Panc1 (cell line): ENCODE data around the gene PER3. TPM values are rescaled to one million over a fixed set of nuclear protein-coding genes. Genes with fewer than 3 reads are reported as not detected.

Experiments
- ATAC-seq: fragments of 200-7000 bp; cut with Tn5 transposase; 2 replicates; pipeline ENCODE4 v1.9.1; 2020; ENCODE audit warnings: mild to moderate bottlenecking, moderate library complexity
- BruUV-seq: library from RNA; stranded (reverse); fragments of 400-500 nt; replicated peaks from 2 replicates; lab custom pipeline; 2021; lab: Mats Ljungman, UMichigan
- CTCF ChIA-PET: fragments of 300-600 bp; sonication (Branson Sonifier 250); formaldehyde crosslinking; loops from one replicate; lab custom pipeline; 2022; ENCODE audit warnings: antibody characterized with exemption; lab: Charles Lee
- POLR2A ChIA-PET: fragments of 300-600 bp; sonication (Branson Sonifier 250); formaldehyde crosslinking; loops from one replicate; lab custom pipeline; 2022; ENCODE audit warnings: antibody characterized with exemption; lab: Charles Lee
- DNase-seq: peaks from one replicate; pipeline ENCODE4 v3.0.0-alpha.2; 2010; ENCODE audit warnings: low read depth, low spot score
- H3K27ac ChIP-seq: 2 replicates; pipeline ENCODE4 v1.5.1; 2011; ENCODE audit warnings: mild to moderate bottlenecking, low read length, inconsistent platforms
- H3K27me3 ChIP-seq: fragments of 200-500 bp; sonication (Bioruptor generic); 2 replicates; pipeline ENCODE4 v1.6.0; 2014; ENCODE audit warnings: low read length, inconsistent platforms; ENCODE audit not compliant: control insufficient read depth, insufficient read depth
- H3K36me3 ChIP-seq: fragments of 200-500 bp; sonication (Bioruptor generic); 2 replicates; pipeline ENCODE4 v1.5.1; 2014; ENCODE audit warnings: inconsistent platforms, mild to moderate bottlenecking, low read length, moderate library complexity; ENCODE audit not compliant: control insufficient read depth, insufficient read depth
- H3K4me1 ChIP-seq: 2 replicates; pipeline ENCODE4 v1.5.1; 2011; ENCODE audit warnings: inconsistent platforms, mild to moderate bottlenecking, low read length, moderate library complexity; ENCODE audit not compliant: control insufficient read depth, insufficient read depth
- H3K4me3 ChIP-seq, 2 experiments: 2 replicates each; pipeline ENCODE4 v1.5.1; 2011 to 2012; ENCODE audit warnings: low read depth in 2 of 2, low read length in 2 of 2, mild to moderate bottlenecking in 2 of 2, inconsistent platforms in 1 of 2, moderate library complexity in 1 of 2
- H3K9me3 ChIP-seq: fragments of 200-500 bp; sonication (Bioruptor generic); 2 replicates; pipeline ENCODE4 v1.5.1; 2014; ENCODE audit warnings: low read depth, mild to moderate bottlenecking, inconsistent platforms, low read length, moderate library complexity; ENCODE audit not compliant: control insufficient read depth, insufficient read depth
- CTCF ChIP-seq: fragments of 450-650 bp; IDR thresholded peaks from 2 replicates; pipeline ENCODE4 v1.5.1; 2017; ENCODE audit warnings: mild to moderate bottlenecking
- POLR2AphosphoS5 ChIP-seq: IDR thresholded peaks from 2 replicates; pipeline ENCODE4 v1.6.1; 2012; ENCODE audit warnings: mild to moderate bottlenecking, low read depth, low read length, moderate library complexity
- REST ChIP-seq, 2 experiments: IDR thresholded peaks; 2 replicates each; pipeline ENCODE4 v1.6.1; 2011 to 2012; ENCODE audit warnings: low read depth in 2 of 2, control low read depth in 1 of 2, low read length in 1 of 2, mild to moderate bottlenecking in 1 of 2, moderate library complexity in 1 of 2; ENCODE audit not compliant: insufficient read depth in 1 of 2
- SIN3A ChIP-seq: IDR thresholded peaks from 2 replicates; pipeline ENCODE4 v1.6.1; 2012; ENCODE audit warnings: low read depth, mild to moderate bottlenecking, low read length, moderate library complexity, borderline replicate concordance; ENCODE audit not compliant: insufficient read depth
- TCF7L2 ChIP-seq: IDR thresholded peaks from 2 replicates; pipeline ENCODE4 v1.6.1; 2011; ENCODE audit warnings: mild to moderate bottlenecking, low read depth, low read length, inconsistent platforms
- in situ Hi-C: cut with HindIII; loops from 2 replicates; pipeline ENCODE4 v1.10.0; 2016; ENCODE audit warnings: low sequenced_read_pairs, low pct_unique_long_range_greater_than_20kb
- intact Hi-C: fragments of 100-400 bp; cut with micrococcal nuclease; formaldehyde crosslinking; loops from one replicate; pipeline ENCODE4 v1.10.0; 2022; ENCODE audit not compliant: unreplicated experiment
- total RNA-seq: library from RNA; stranded (reverse); gene quantifications from one replicate; pipeline ENCODE4 v1.2.1, GENCODE V29; 2021; ENCODE audit not compliant: unreplicated experiment

Gene PER3
- total RNA-seq, 1 experiment from 2014 or later: 17.0 TPM

- no peak for ATAC-seq
- H3K4me3 ChIP-seq: no peak overlapping the region
- DNase-seq: no peak
- H3K27ac ChIP-seq: no peak overlapping the region
- no peaks in the 10 kb centered on the region for H3K4me1 ChIP-seq
- no peaks in the 10 kb centered on the region for H3K36me3 ChIP-seq
- ChIA-PET POLR2A (no interaction called here), CTCF (interaction anchor here (0.5 kb wide), 1 partner anchor 116 kb away, joined by 4 read pairs; no protein-coding TSS in a partner anchor)
- H3K27me3 ChIP-seq: no peaks in the 10 kb centered on the region
- in situ Hi-C loops: no loop called here
- TF ChIP-seq POLR2AphosphoS5: no peak
- no peak for TF ChIP-seq CTCF
- TF ChIP-seq SIN3A: no peak
- TF ChIP-seq REST (IDR thresholded peaks at IDR 0.05; ENCODE audit: insufficient read depth in 1 of 2, low read depth in 2 of 2, low read length in 1 of 2): no peak
- no peak for TF ChIP-seq TCF7L2
- H3K9me3 ChIP-seq: no peaks in the 10 kb centered on the region
- intact Hi-C loops: no loop called here
- BruUV-seq: no TSS peak
Observed at GRCh38 chr1:7865978-7866377, 81.9 kb downstream of the PER3 start.

- intact Hi-C loops (no loop called here), in situ Hi-C loops (no loop called here)
- Histone ChIP-seq H3K9me3 (no peaks in the 10 kb centered on the region), H3K4me3 (no peak overlapping the region), H3K4me1 (no peaks in the 10 kb centered on the region), H3K36me3 (no peaks in the 10 kb centered on the region), H3K27me3 (no peaks in the 10 kb centered on the region), H3K27ac (no peak overlapping the region)
- TF ChIP-seq TCF7L2: no peak
- no peak for TF ChIP-seq CTCF
- TF ChIP-seq POLR2AphosphoS5: no peak
- no peak for DNase-seq
- no peak for ATAC-seq
- ChIA-PET CTCF (no interaction called here), POLR2A (no interaction called here)
- BruUV-seq: no TSS peak
Observed at GRCh38 chr1:7868070-7868780, 84.1 kb downstream of the PER3 start.
